Fibroblast of skin of left biceps (primary cell): ENCODE measurements around the gene SERPINF2.
"Not testable (repeated sequence)": the region's sequence is repeated elsewhere in the genome, so short reads cannot be mapped to it uniquely, and the experiment has no call there.

ENCODE experiments used
- DNase-seq, 2 experiments: peaks; one replicate each; pipeline ENCODE4 v3.0.0-alpha.2; 2013; ENCODE audit warnings: low read depth in 2 of 2

SERPINF2 gene

GRCh38 chr17:1789936-1790335, 47.3 kb downstream of the SERPINF2 start:
- no peak for DNase-seq

DNA sequence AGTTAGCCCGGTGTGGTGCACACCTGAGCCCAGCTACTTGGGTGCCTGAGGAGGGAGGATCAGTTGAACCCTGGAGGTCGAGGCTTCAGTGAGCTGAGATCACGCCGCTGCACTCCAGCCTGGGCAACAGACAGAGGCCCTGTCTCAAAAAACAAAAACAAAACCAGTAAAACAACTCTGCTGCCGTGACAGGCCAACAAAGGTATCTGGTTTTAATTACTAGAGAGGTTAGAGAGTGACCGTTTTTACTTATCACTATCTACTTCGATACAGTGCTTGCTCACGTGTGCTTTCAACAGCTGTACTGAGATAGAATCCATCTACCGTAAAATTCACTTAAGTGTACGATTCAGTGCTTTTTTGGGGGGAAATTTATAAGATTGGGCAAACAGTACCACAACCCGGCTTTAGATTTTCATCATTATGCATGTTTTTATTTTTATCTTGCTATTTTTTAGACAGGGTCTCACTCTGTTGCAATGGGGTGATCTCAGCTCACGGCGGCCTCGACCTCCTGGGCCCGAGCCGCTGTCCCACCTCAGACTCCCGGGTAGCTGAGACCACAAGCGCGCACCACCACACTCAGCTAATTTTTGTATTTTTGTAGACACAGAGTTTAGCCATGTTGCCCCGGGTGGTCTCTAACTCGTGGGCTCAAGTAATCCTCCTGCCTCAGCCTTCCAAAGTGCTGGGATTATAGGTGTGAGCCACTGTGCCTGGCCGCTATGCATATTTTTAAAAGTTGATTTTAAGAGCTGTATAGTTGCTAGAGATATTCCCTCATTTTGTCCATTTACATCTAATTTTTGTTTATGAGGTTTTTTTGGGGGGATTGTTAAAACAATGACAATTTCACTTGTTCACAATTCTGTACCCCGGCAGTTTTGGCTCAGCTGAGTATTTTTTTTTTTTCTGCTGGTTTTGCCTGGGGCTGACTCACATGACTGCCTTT, 50.1 kb downstream of the SERPINF2 start:
- DNase-seq = no peak

DNA sequence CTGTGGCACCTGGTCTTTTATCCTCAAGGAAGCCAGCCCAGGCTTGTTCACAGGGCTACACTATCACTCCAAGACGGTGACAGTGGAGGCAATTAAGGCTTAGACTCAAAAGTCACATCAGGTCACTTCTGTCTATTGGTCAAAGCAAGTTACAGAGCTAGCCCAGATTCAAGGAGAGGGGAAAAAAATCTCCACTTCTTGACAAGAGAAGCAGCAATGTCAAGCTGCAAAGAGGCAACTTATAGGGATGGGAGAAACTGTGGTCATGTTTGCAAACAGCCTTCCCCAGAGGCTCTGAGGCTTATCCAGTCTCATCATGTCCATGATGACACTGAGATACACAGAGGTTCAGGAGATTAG, 50.8 kb downstream of the SERPINF2 start:
- DNase-seq = no peak

- no peak for DNase-seq
These were observed 54.1 kb downstream of the SERPINF2 start for GRCh38 chr17:1796800-1797199.

DNA sequence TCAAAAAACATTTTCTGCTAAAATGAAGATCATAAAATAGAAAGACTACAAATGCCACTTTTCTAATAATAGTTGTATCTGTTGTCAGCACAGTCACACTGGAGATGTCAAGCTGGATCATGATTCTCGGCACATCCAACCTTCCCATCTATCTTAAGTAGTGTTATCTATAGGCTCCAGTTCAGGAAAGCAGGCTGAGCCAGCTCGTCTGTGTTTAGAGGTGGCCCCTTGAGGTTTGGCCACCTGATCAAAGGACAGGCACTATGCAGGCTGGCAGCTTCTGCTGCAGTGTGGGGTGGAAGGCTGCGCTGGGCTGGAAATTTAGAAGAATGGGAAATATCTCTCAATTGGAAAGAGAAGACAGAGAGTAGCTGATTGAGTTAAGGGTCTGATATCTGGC, 54.7 kb downstream of the SERPINF2 start:
- DNase-seq = no peak

GRCh38 chr17:1797846-1798245, 55.2 kb downstream of the SERPINF2 start:
- DNase-seq = not testable (repeated sequence)

DNA sequence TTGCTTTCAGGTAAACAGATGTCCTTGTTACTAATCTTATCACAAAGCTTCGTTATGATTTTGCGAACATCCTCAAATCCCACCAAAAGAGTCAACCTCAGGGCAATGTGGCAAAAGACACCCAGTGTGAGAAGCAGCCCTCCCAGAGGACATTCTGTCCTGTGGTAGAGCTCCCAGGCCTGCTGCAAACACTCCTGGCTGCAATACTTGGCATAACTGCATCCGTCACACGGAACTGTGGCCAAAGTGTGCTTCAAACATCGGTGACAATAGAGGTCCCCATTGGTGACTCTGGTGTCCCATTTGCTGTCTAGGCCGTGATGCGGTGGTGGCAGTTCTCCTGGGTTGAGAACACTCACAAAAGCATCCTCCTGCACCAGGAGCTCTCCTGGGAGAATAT, 57.6 kb downstream of the SERPINF2 start:
- DNase-seq = no peak

DNA sequence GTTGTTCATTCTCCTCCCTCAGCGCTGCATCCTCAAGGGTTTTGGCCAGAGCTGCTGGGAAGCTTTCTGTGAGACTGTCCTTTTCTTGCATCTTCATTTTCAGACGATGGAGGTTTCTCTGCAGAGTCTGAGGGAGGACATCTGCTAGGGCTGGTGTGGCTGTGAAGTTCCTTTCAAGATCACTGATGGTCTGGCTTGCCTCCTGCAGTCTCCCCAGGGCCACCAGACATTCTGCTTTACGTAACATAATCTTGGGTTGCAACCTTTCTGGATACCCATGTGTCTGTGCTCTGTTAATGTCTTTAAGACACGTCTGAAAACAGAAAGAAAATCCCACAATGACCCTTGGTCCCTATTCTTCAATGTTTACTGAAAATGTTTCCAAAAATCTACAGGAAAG, 58.0 kb downstream of the SERPINF2 start:
- no peak for DNase-seq

DNA sequence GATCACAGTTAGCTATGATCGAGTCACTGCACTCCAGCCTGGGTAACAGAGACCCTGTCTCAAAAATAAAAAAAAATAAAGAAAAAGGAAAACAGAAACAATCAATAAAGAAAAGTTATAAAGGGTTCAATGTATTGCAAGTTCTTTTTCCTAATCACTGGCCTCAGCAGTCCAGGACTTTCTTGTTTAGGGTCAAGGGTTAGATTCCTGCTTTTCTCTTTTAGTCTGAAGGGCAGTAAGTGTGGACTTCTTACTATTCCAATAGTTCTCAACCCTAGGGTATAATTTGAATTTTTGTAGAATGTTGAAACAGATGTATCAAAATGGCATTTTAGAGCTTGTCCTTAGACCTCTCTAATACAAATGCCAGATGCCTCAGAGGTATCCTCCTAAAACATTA, 59.8 kb downstream of the SERPINF2 start:
- no peak for DNase-seq

DNA sequence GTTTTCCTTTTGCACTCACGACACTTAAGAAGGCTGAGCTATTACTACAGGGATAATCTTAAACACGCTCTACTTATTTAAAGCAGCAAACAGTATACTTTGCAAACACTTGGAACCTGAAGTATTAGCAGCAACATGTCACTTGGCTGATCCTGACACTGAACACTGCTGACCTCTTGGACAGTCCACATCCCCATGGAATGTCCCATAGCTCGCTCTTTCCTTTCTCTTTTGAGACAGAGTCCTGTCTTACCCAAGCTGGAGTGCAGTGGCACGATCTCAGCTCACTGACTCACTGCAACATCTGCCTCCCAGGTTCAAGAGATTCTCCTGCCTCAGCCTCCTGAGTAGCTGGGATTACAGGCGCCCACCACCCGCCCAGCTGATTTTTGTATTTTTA, 60.6 kb downstream of the SERPINF2 start:
- no peak for DNase-seq
